Psoas muscle (tissue), 8 donors: ENCODE results near the gene CERKL. TPM values are rescaled to one million over a fixed set of nuclear protein-coding genes. Genes with fewer than 3 reads are reported as not detected.
A peak's percentile ranks its signal among the peaks of the same experiment; 100 is the strongest.
"Not testable (repeated sequence)": the region's sequence is repeated elsewhere in the genome, so short reads cannot be mapped to it uniquely, and the experiment has no call there.

ENCODE experiments used
- ATAC-seq, 4 donors: fragments of 200-7000 bp; cut with Tn5 transposase; one replicate each; pipeline ENCODE4 v1.9.1; 2020; ENCODE audit warnings: moderate library complexity in 3 of 4, mild to moderate bottlenecking in 2 of 4
- DNase-seq, 2 donors: peaks; one replicate each; pipeline ENCODE4 v3.0.0-alpha.2; 2020
- H3K27ac ChIP-seq: fragments of 200-600 bp; one replicate; pipeline ENCODE4 v1.8.0; 2022
- H3K27me3 ChIP-seq, 3 donors: fragments of 200-600 bp in 1 of 3; one replicate each; pipeline versions ENCODE4 v1.6.1 to v1.8.0; 2013 to 2022; ENCODE audit warnings: low read length in 2 of 3, mild to moderate bottlenecking in 2 of 3, moderate library complexity in 1 of 3; ENCODE audit not compliant: insufficient read depth in 3 of 3
- H3K36me3 ChIP-seq, 2 donors: fragments of 200-600 bp in 1 of 2; one replicate each; pipeline versions ENCODE4 v1.6.1 to v1.8.0; 2013 to 2022; ENCODE audit warnings: low read depth in 1 of 2, mild to moderate bottlenecking in 1 of 2, moderate library complexity in 1 of 2; ENCODE audit not compliant: insufficient read depth in 1 of 2
- H3K4me1 ChIP-seq: fragments of 200-600 bp; one replicate; pipeline ENCODE4 v1.8.0; 2022
- H3K4me3 ChIP-seq: fragments of 200-600 bp; one replicate; pipeline ENCODE4 v1.8.0; 2022; ENCODE audit warnings: mild to moderate bottlenecking
- H3K9me3 ChIP-seq: fragments of 200-600 bp; one replicate; pipeline ENCODE4 v1.8.0; 2022
- WGBS, 3 donors: extraction: QIAGEN DNeasy Blood & Tissue Kit; methylation state at CpG; one replicate each; pipeline versions ENCODE4 v1.1.6 to v1.1.7; 2013; 5-methylcytosine and 5-hydroxymethylcytosine counted together
- intact Hi-C, 2 donors: fragments of 100-400 bp; cut with DNase I; formaldehyde crosslinking; loops; one replicate each; pipeline versions ENCODE4 v1.11.0 to v1.14.2; 2022
- long read RNA-seq, 2 donors: library from polyadenylated mRNA; unstranded; transcript quantifications; one replicate each; pipeline ENCODE4 v2.0.0, GENCODE V29; 2021
- polyA plus RNA-seq, 3 donors: library from polyadenylated mRNA; stranded (reverse); fragments of 200-250 nt; gene quantifications; one replicate each; pipeline ENCODE4 v1.2.3, GENCODE V29; 2013
- total RNA-seq, 4 donors: library from RNA; stranded (reverse); fragmentation: NEBNext Ultra II Directional in 2 of 4; extraction: Animal tissue kit (Norgen Biotek cat#: 25700) in 2 of 4; gene quantifications; one replicate each; pipeline versions ENCODE4 v1.2.1 to v1.2.4, GENCODE V29; 2021 to 2023
- TF ChIP-seq, protein P1 (sequence below): fragments of 200-600 bp; IDR thresholded peaks from one replicate; pipeline ENCODE4 v1.8.0; 2022; ENCODE audit warnings: antibody characterized with exemption
- donor health status: healthy with polysubstance abuse.
- donor health status: DM: no; HTN: no; CAD: no; lungs with moderate emphysema.
- donor health status: Bipolar disorder and iron deficiency.
- donor health status: healthy.
- donor health status: DM: yes; HTN: yes; CAD: no.
- donor health status: DM: no; HTN: no; CAD: no.
- donor health status: DM: no; HTN: no; CAD: no.
- donor health status: DM: yes; HTN: yes; CAD: no.

The CERKL gene, protein sequence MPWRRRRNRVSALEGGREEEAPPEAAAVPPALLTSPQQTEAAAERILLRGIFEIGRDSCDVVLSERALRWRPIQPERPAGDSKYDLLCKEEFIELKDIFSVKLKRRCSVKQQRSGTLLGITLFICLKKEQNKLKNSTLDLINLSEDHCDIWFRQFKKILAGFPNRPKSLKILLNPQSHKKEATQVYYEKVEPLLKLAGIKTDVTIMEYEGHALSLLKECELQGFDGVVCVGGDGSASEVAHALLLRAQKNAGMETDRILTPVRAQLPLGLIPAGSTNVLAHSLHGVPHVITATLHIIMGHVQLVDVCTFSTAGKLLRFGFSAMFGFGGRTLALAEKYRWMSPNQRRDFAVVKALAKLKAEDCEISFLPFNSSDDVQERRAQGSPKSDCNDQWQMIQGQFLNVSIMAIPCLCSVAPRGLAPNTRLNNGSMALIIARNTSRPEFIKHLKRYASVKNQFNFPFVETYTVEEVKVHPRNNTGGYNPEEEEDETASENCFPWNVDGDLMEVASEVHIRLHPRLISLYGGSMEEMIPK
- total RNA-seq (not detected), polyA plus RNA-seq (not detected)
- long read RNA-seq, donor 1: 0 reads
- long read RNA-seq, donor 2: 0 reads

- intact Hi-C loops: loop anchor here in 1 of 2 donors (5.0 kb wide), 1 partner anchor 1894 kb away; no protein-coding TSS in a partner anchor
- WGBS, 3 donors: 1 to 3% (median 2%) methylated on average over 50 to 70 of the region's 70 CpGs
- DNase-seq: peak; percentile 17 to 44
These were observed at the start of gene CERKL for GRCh38 chr2:181656450-181657291. Gene CERKL (minus strand): TSS chr2:181657105. CDS start chr2:181657006, 99 bp downstream.

DNA sequence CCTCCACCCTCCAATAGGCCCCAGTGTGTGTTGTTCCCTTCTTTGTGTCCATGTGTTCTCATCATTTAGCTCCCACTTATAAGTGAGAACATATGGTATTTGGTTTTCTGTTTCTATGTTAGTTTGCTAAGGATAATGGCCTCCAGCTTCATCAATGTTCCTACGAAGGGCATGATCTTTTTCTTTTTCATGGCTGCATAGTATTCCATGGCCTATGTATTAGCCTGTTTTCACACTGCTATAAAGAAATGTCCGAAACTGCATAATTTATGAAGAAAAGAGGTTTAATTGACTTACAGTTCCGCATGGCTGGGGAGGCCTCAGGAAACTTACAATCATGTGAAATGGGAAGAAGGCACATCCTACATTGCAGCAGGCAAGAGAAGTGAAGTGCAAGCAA lies 45.6 kb upstream of the CERKL start:
- not testable (repeated sequence) for ATAC-seq, H3K4me1 ChIP-seq

More at GRCh38 chr2:181656450-181657291, at the start of gene CERKL:
- H3K9me3 ChIP-seq: no peaks in the 10 kb centered on the region
- peaks cover 0 to 29% (median 8%) of the 10 kb centered on the region in 3 donors for H3K27me3 ChIP-seq
- H3K36me3 ChIP-seq: no peaks in the 10 kb centered on the region
- H3K4me3 ChIP-seq: peak within 1 kb of the TSS; percentile 64
- TF ChIP-seq, protein P1, sequence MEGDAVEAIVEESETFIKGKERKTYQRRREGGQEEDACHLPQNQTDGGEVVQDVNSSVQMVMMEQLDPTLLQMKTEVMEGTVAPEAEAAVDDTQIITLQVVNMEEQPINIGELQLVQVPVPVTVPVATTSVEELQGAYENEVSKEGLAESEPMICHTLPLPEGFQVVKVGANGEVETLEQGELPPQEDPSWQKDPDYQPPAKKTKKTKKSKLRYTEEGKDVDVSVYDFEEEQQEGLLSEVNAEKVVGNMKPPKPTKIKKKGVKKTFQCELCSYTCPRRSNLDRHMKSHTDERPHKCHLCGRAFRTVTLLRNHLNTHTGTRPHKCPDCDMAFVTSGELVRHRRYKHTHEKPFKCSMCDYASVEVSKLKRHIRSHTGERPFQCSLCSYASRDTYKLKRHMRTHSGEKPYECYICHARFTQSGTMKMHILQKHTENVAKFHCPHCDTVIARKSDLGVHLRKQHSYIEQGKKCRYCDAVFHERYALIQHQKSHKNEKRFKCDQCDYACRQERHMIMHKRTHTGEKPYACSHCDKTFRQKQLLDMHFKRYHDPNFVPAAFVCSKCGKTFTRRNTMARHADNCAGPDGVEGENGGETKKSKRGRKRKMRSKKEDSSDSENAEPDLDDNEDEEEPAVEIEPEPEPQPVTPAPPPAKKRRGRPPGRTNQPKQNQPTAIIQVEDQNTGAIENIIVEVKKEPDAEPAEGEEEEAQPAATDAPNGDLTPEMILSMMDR: no peak
- peak in 3 of 4 donors; percentile 32 to 57 (median 47) for ATAC-seq
- no peak within 1 kb of the TSS for H3K27ac ChIP-seq
- H3K4me1 ChIP-seq: no peaks in the 10 kb centered on the region

DNA sequence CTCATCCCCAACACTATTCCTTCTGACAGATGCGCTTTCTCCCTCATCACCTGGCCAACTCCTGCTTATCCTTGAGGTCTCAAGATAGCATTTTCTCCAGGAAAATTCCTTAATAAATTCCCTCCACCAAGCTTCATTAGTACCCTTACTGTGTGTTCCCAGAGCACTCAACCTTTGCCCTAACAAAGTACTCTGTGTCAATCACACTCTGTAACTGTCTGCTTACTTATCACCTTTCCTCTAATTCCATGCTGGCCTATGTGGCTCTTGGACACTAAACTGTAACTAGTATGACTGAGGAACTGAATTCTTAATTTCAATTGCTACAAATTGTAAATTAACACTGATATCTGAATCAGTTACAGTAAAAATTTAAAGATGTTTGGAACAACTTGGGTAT lies 41.3 kb upstream of the CERKL start:
- ATAC-seq: no peak
- Histone ChIP-seq H3K27ac (no peak overlapping the region), H3K9me3 (peaks cover 4% of the 10 kb centered on the region), H3K4me1 (no peaks in the 10 kb centered on the region), H3K27me3 (peaks cover 0 to 3% (median 1%) of the 10 kb centered on the region in 3 donors), H3K4me3 (no peak overlapping the region), H3K36me3 (no peaks in the 10 kb centered on the region)
- intact Hi-C loops: no loop called here
- 96 to 100% (median 97%) methylated on average over 1 of the region's 1 CpG for WGBS, 3 donors
- TF ChIP-seq, protein P1: no peak
- no peak for DNase-seq

More for the DNA sequence above, 45.6 kb upstream of the CERKL start:
- H3K4me3 ChIP-seq, intact Hi-C loops, H3K27me3 ChIP-seq, DNase-seq, H3K36me3 ChIP-seq, H3K9me3 ChIP-seq, H3K27ac ChIP-seq: not testable (repeated sequence)
- 88 to 94% (median 93%) methylated on average over 3 of the region's 3 CpGs for WGBS, 3 donors

DNA sequence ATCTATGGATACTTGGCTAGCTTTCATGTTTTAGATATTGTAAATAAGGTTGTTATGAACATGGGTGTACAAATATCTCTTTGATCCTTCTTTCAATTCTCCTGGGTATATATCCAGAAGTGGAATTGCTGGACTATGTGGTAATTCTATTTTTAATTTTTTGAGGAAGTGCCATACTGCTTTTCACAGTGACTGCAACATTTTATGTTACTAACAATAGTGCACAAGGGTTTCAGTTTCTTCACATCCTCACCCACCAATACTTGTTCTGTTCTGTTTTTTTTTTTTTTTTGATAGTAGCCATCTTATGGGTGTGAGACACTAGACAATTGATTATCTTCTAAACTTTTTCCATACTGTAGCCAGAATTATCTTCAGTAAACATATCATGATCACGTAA lies 40.7 kb upstream of the CERKL start:
- TF ChIP-seq, protein P1: no peak
- 81 to 93% (median 91%) methylated on average over 1 of the region's 1 CpG for WGBS, 3 donors
- intact Hi-C loops: no loop called here
- Histone ChIP-seq H3K27me3 (peaks cover 0 to 3% (median 3%) of the 10 kb centered on the region in 3 donors), H3K27ac (no peak overlapping the region), H3K4me3 (no peak overlapping the region), H3K9me3 (peaks cover 3% of the 10 kb centered on the region), H3K36me3 (no peaks in the 10 kb centered on the region), H3K4me1 (no peaks in the 10 kb centered on the region)
- DNase-seq (no peak), ATAC-seq (no peak)
